Karpas-422 (cell line): ENCODE measurements around the gene LPP. TPM values are rescaled to one million over a fixed set of nuclear protein-coding genes. Genes with fewer than 3 reads are reported as not detected.

Experiments
- DNase-seq: peaks from one replicate; pipeline ENCODE4 v3.0.0-alpha.2; 2015
- H2AFZ ChIP-seq: fragments of 200-600 bp; sonication (generic); 2 replicates; pipeline ENCODE4 v1.6.1; 2014; ENCODE audit warnings: antibody characterized with exemption, low read length, mixed read lengths
- H3K27ac ChIP-seq: fragments of 200-600 bp; sonication (generic); 2 replicates; pipeline ENCODE4 v1.5.1; 2014; ENCODE audit warnings: mild to moderate bottlenecking, low read length, moderate library complexity
- H3K27me3 ChIP-seq: fragments of 200-600 bp; sonication (generic); 2 replicates; pipeline ENCODE4 v1.6.1; 2014; ENCODE audit warnings: low read length, mixed read lengths
- H3K36me3 ChIP-seq: fragments of 200-600 bp; sonication (generic); 2 replicates; pipeline ENCODE4 v1.6.1; 2014; ENCODE audit warnings: low read length, mixed read lengths; ENCODE audit not compliant: insufficient read depth
- H3K4me1 ChIP-seq: fragments of 200-600 bp; sonication (generic); 2 replicates; pipeline ENCODE4 v1.6.1; 2014; ENCODE audit warnings: mild to moderate bottlenecking, low read length, mixed read lengths
- H3K4me2 ChIP-seq: fragments of 200-600 bp; sonication (generic); 2 replicates; pipeline ENCODE4 v1.6.1; 2014; ENCODE audit warnings: low read length, low read depth, mild to moderate bottlenecking; ENCODE audit not compliant: poor library complexity, severe bottlenecking
- H3K4me3 ChIP-seq: fragments of 200-600 bp; sonication (generic); 2 replicates; pipeline ENCODE4 v1.5.1; 2014; ENCODE audit warnings: mild to moderate bottlenecking, antibody characterized with exemption, low read length, mixed read lengths
- H3K79me2 ChIP-seq: fragments of 200-600 bp; sonication (generic); 2 replicates; pipeline ENCODE4 v1.6.1; 2014; ENCODE audit warnings: mild to moderate bottlenecking, low read length, mixed read lengths
- H3K9ac ChIP-seq: fragments of 200-600 bp; sonication (generic); 2 replicates; pipeline ENCODE4 v1.6.0; 2014; ENCODE audit warnings: low read length
- H3K9me2 ChIP-seq: fragments of 200-600 bp; sonication (generic), shearing (Covaris generic); replicated peaks from 2 replicates; pipeline ENCODE4 v1.6.0; 2014; ENCODE audit warnings: mild to moderate bottlenecking, low read length, moderate library complexity; ENCODE audit not compliant: insufficient read depth
- H3K9me3 ChIP-seq: fragments of 300-700, 200-600 bp; sonication (generic); 2 replicates; pipeline ENCODE4 v1.6.1; 2014; ENCODE audit warnings: low read length, mixed read lengths
- H4K20me1 ChIP-seq: fragments of 200-600 bp; sonication (generic); 2 replicates; pipeline ENCODE4 v1.6.1; 2014; ENCODE audit warnings: mild to moderate bottlenecking, antibody characterized with exemption, low read length, low read depth; ENCODE audit not compliant: insufficient read depth
- total RNA-seq: library from RNA; depleted of rRNA; stranded (reverse); fragments of >200 nt; shearing (Covaris generic); gene quantifications from 2 replicates; pipeline ENCODE4 v1.2.3, GENCODE V29; 2014; ENCODE audit warnings: low replicate concordance

The LPP gene
- total RNA-seq, 1 experiment from 2014 or later, result 88.5 TPM

- no peaks in the 10 kb centered on the region for H3K27me3 ChIP-seq
- H3K36me3 ChIP-seq, result no peaks in the 10 kb centered on the region
- no peaks in the 10 kb centered on the region for H4K20me1 ChIP-seq
- H3K9me2 ChIP-seq, result no peaks in the 10 kb centered on the region
- no peak overlapping the region for H2AFZ ChIP-seq
- no peaks in the 10 kb centered on the region for H3K79me2 ChIP-seq
- H3K9me3 ChIP-seq, result no peaks in the 10 kb centered on the region
- H3K4me1 ChIP-seq, result peaks cover 38% of the 10 kb centered on the region
- no peak overlapping the region for H3K27ac ChIP-seq
- no peak for DNase-seq
- no peak overlapping the region for H3K9ac ChIP-seq
- H3K4me2 ChIP-seq, result no peak overlapping the region
- H3K4me3 ChIP-seq, result no peak overlapping the region
These were observed 531.8 kb downstream of the LPP start for GRCh38 chr3:188685789-188686188.

- H3K4me3 ChIP-seq, result no peak overlapping the region
- H3K9me3 ChIP-seq, result no peaks in the 10 kb centered on the region
- H3K9ac ChIP-seq, result peak overlapping the region; percentile 10; the same call in 1 of the 2 replicates
- peaks cover 43% of the 10 kb centered on the region for H3K4me1 ChIP-seq
- no peaks in the 10 kb centered on the region for H3K9me2 ChIP-seq
- H3K27me3 ChIP-seq, result no peaks in the 10 kb centered on the region
- peak; percentile 68 for DNase-seq
- no peaks in the 10 kb centered on the region for H4K20me1 ChIP-seq
- no peaks in the 10 kb centered on the region for H3K36me3 ChIP-seq
- H3K4me2 ChIP-seq, result peak overlapping the region; percentile 21
- H3K27ac ChIP-seq, result no peak overlapping the region
- H3K79me2 ChIP-seq, result no peaks in the 10 kb centered on the region
- 0 out of 2 replicates have a peak overlapping the region, but pooled peaks have one; percentile 27 for H2AFZ ChIP-seq
These were observed 532.4 kb downstream of the LPP start for GRCh38 chr3:188686324-188686723.

- no peak overlapping the region for H3K4me2 ChIP-seq
- no peaks in the 10 kb centered on the region for H3K9me2 ChIP-seq
- H3K36me3 ChIP-seq, result no peaks in the 10 kb centered on the region
- H3K27me3 ChIP-seq, result no peaks in the 10 kb centered on the region
- H3K4me3 ChIP-seq, result no peak overlapping the region
- H3K27ac ChIP-seq, result no peak overlapping the region
- DNase-seq, result no peak
- no peaks in the 10 kb centered on the region for H4K20me1 ChIP-seq
- H3K4me1 ChIP-seq, result peaks cover 48% of the 10 kb centered on the region
- no peaks in the 10 kb centered on the region for H3K79me2 ChIP-seq
- H2AFZ ChIP-seq, result no peak overlapping the region
- no peak overlapping the region for H3K9ac ChIP-seq
- H3K9me3 ChIP-seq, result no peaks in the 10 kb centered on the region
These were observed 533.4 kb downstream of the LPP start for GRCh38 chr3:188687389-188687788.

GRCh38 chr3:188689101-188689574 is 535.2 kb downstream of the LPP start:
- no peaks in the 10 kb centered on the region for H3K9me2 ChIP-seq
- H3K27ac ChIP-seq, result no peak overlapping the region
- H3K4me3 ChIP-seq, result no peak overlapping the region
- no peaks in the 10 kb centered on the region for H3K36me3 ChIP-seq
- H3K27me3 ChIP-seq, result no peaks in the 10 kb centered on the region
- no peaks in the 10 kb centered on the region for H4K20me1 ChIP-seq
- H3K9me3 ChIP-seq, result no peaks in the 10 kb centered on the region
- DNase-seq, result no peak
- H2AFZ ChIP-seq, result no peak overlapping the region
- no peaks in the 10 kb centered on the region for H3K79me2 ChIP-seq
- H3K4me2 ChIP-seq, result no peak overlapping the region
- H3K4me1 ChIP-seq, result peaks cover 60% of the 10 kb centered on the region
- H3K9ac ChIP-seq, result no peak overlapping the region

GRCh38 chr3:188690064-188690463 is 536.1 kb downstream of the LPP start:
- H3K4me3 ChIP-seq, result no peak overlapping the region
- H3K9ac ChIP-seq, result no peak overlapping the region
- no peaks in the 10 kb centered on the region for H3K36me3 ChIP-seq
- H2AFZ ChIP-seq, result no peak overlapping the region
- peak overlapping the region; percentile 71 for H3K4me2 ChIP-seq
- no peak overlapping the region for H3K27ac ChIP-seq
- peaks cover 62% of the 10 kb centered on the region for H3K4me1 ChIP-seq
- no peaks in the 10 kb centered on the region for H3K79me2 ChIP-seq
- DNase-seq, result no peak
- H3K9me2 ChIP-seq, result no peaks in the 10 kb centered on the region
- no peaks in the 10 kb centered on the region for H4K20me1 ChIP-seq
- no peaks in the 10 kb centered on the region for H3K9me3 ChIP-seq
- H3K27me3 ChIP-seq, result no peaks in the 10 kb centered on the region

- H3K9ac ChIP-seq, result no peak overlapping the region; the same call in 1 of the 2 replicates
- H3K9me2 ChIP-seq, result no peaks in the 10 kb centered on the region
- no peaks in the 10 kb centered on the region for H3K9me3 ChIP-seq
- H3K4me1 ChIP-seq, result peaks cover 66% of the 10 kb centered on the region
- H3K79me2 ChIP-seq, result no peaks in the 10 kb centered on the region
- no peak overlapping the region for H2AFZ ChIP-seq
- H3K4me2 ChIP-seq, result peak overlapping the region; percentile 71
- peak overlapping the region; percentile 50 for H3K27ac ChIP-seq
- DNase-seq, result peak; percentile 60
- H4K20me1 ChIP-seq, result no peaks in the 10 kb centered on the region
- H3K36me3 ChIP-seq, result no peaks in the 10 kb centered on the region
- H3K4me3 ChIP-seq, result peak overlapping the region; percentile 26
- no peaks in the 10 kb centered on the region for H3K27me3 ChIP-seq
These were observed 537.0 kb downstream of the LPP start for GRCh38 chr3:188691004-188691403.

GRCh38 chr3:188691665-188692064 is 537.7 kb downstream of the LPP start:
- no peaks in the 10 kb centered on the region for H3K79me2 ChIP-seq
- no peaks in the 10 kb centered on the region for H3K9me3 ChIP-seq
- peak overlapping the region; percentile 71 for H3K4me2 ChIP-seq
- peak overlapping the region; percentile 50 for H3K27ac ChIP-seq
- no peaks in the 10 kb centered on the region for H3K9me2 ChIP-seq
- 0 out of 2 replicates have a peak overlapping the region, but pooled peaks have one; percentile 5 for H3K9ac ChIP-seq
- H3K4me3 ChIP-seq, result no peak overlapping the region
- H2AFZ ChIP-seq, result no peak overlapping the region
- H4K20me1 ChIP-seq, result no peaks in the 10 kb centered on the region
- H3K27me3 ChIP-seq, result no peaks in the 10 kb centered on the region
- H3K4me1 ChIP-seq, result peaks cover 62% of the 10 kb centered on the region
- no peak for DNase-seq
- H3K36me3 ChIP-seq, result no peaks in the 10 kb centered on the region

- Histone ChIP-seq H3K4me2 (peak overlapping the region; percentile 71), H3K9me2 (no peaks in the 10 kb centered on the region)
These were observed 538.7 kb downstream of the LPP start for GRCh38 chr3:188692700-188693099.

More at GRCh38 chr3:188692700-188693099, 538.7 kb downstream of the LPP start:
- H3K27ac ChIP-seq, result peak overlapping the region; percentile 71
- no peaks in the 10 kb centered on the region for H3K27me3 ChIP-seq
- H4K20me1 ChIP-seq, result no peaks in the 10 kb centered on the region
- H3K4me1 ChIP-seq, result peaks cover 65% of the 10 kb centered on the region
- H3K9ac ChIP-seq, result no peak overlapping the region
- no peak for DNase-seq
- H3K9me3 ChIP-seq, result no peaks in the 10 kb centered on the region
- H3K79me2 ChIP-seq, result no peaks in the 10 kb centered on the region
- no peaks in the 10 kb centered on the region for H3K36me3 ChIP-seq
- H2AFZ ChIP-seq, result no peak overlapping the region
- peak overlapping the region; percentile 46; the same call in 1 of the 2 replicates for H3K4me3 ChIP-seq
